GM12878 (cell line): ENCODE data around the gene TNFAIP1.

Experiments
- EZH2 ChIP-seq: IDR thresholded peaks from 2 replicates; pipeline ENCODE4 v1.6.1; 2012; ENCODE audit warnings: low read depth, mild to moderate bottlenecking, control low read depth, inconsistent platforms, low read length, borderline replicate concordance; ENCODE audit not compliant: control insufficient read depth
- RFX5 ChIP-seq: IDR thresholded peaks from 2 replicates; pipeline ENCODE4 v1.6.1; 2011; ENCODE audit warnings: low read depth, low read length, improper control_type of control experiment
- TF ChIP-seq, protein P1 (sequence below), 3 experiments: IDR thresholded peaks in 2 of 3; conservative IDR thresholded peaks in 1 of 3; 2 replicates each; pipeline ENCODE4 v1.5.1; 2011; ENCODE audit warnings: low read depth in 3 of 3, low read length in 3 of 3, mild to moderate bottlenecking in 3 of 3, control low read depth in 2 of 3, moderate library complexity in 2 of 3, inconsistent platforms in 1 of 3, mixed read lengths in 1 of 3; ENCODE audit not compliant: control insufficient read depth in 2 of 3, insufficient read depth in 1 of 3; ENCODE audit errors: extremely low read depth in 1 of 3

GRCh38 chr17:28370744-28371103 lies 35.2 kb downstream of the TNFAIP1 start:
- TF ChIP-seq EZH2 (no peak), RFX5 (no peak)
- TF ChIP-seq, protein P1, sequence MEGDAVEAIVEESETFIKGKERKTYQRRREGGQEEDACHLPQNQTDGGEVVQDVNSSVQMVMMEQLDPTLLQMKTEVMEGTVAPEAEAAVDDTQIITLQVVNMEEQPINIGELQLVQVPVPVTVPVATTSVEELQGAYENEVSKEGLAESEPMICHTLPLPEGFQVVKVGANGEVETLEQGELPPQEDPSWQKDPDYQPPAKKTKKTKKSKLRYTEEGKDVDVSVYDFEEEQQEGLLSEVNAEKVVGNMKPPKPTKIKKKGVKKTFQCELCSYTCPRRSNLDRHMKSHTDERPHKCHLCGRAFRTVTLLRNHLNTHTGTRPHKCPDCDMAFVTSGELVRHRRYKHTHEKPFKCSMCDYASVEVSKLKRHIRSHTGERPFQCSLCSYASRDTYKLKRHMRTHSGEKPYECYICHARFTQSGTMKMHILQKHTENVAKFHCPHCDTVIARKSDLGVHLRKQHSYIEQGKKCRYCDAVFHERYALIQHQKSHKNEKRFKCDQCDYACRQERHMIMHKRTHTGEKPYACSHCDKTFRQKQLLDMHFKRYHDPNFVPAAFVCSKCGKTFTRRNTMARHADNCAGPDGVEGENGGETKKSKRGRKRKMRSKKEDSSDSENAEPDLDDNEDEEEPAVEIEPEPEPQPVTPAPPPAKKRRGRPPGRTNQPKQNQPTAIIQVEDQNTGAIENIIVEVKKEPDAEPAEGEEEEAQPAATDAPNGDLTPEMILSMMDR (IDR thresholded peaks at IDR 0.05 in 2 of 3, conservative IDR thresholded peaks at IDR 0.05 in 1 of 3; ENCODE audit: control insufficient read depth in 2 of 3, extremely low read depth in 1 of 3, insufficient read depth in 1 of 3, low read depth in 3 of 3, low read length in 3 of 3): no peak
